Endothelial cell of umbilical vein (primary cell): Measurements from ENCODE around the gene ENAH. TPM values are rescaled to one million over a fixed set of nuclear protein-coding genes. Genes with fewer than 3 reads are reported as not detected.

Source experiments
- BruUV-seq: library from RNA; stranded (reverse); fragments of 400-500 nt; replicated peaks from 2 replicates; lab custom pipeline; 2021; lab: Mats Ljungman, UMichigan
- CTCF ChIA-PET: fragments of 300-600, 350-600 bp; sonication (Branson Sonifier 250); formaldehyde crosslinking; loops from one replicate; lab custom pipeline; 2021; ENCODE audit warnings: antibody characterized with exemption, inconsistent platforms; lab: Charles Lee
- POLR2A ChIA-PET: fragments of 300-600, 350-600 bp; sonication (Branson Sonifier 250); formaldehyde crosslinking; loops from one replicate; lab custom pipeline; 2021; ENCODE audit warnings: antibody characterized with exemption, inconsistent platforms; lab: Charles Lee
- DNase-seq: peaks from one replicate; pipeline ENCODE4 v3.0.0-alpha.2; 2011; ENCODE audit warnings: low read depth, low spot score
- FAIRE-seq: peaks from 2 replicates; lab custom pipeline; 2011; peaks lifted over from hg19 to GRCh38; lab: Jason Lieb, UNC
- H2AFZ ChIP-seq: 2 replicates; pipeline ENCODE4 v1.6.0; 2012; ENCODE audit warnings: low read depth, low read length, control low read depth, inconsistent platforms
- H3K27ac ChIP-seq: 2 replicates; pipeline ENCODE4 v1.5.1; 2011; ENCODE audit warnings: low read depth, mild to moderate bottlenecking, control low read depth, low read length, moderate library complexity; ENCODE audit not compliant: insufficient read depth
- H3K27me3 ChIP-seq, 2 experiments: 2 replicates each; pipeline versions ENCODE4 v1.6.0 to v1.6.1; 2011; ENCODE audit warnings: low read length in 2 of 2, mixed read lengths in 1 of 2; ENCODE audit not compliant: control insufficient read depth in 2 of 2, insufficient read depth in 2 of 2
- H3K36me3 ChIP-seq, 2 experiments: 2 replicates in 1 of 2; 3 replicates in 1 of 2; pipeline ENCODE4 v1.5.1; 2011; ENCODE audit warnings: low read length in 2 of 2, mild to moderate bottlenecking in 1 of 2, moderate library complexity in 1 of 2; ENCODE audit not compliant: control insufficient read depth in 2 of 2, insufficient read depth in 2 of 2; ENCODE audit errors: extremely low read depth in 1 of 2
- H3K4me1 ChIP-seq: 3 replicates; pipeline ENCODE4 v1.5.1; 2011; ENCODE audit warnings: mild to moderate bottlenecking, low read length; ENCODE audit not compliant: control insufficient read depth, insufficient read depth; ENCODE audit errors: extremely low read depth
- H3K4me2 ChIP-seq: 2 replicates; pipeline ENCODE4 v1.6.1; 2011; ENCODE audit warnings: low read length, control low read depth, mixed read lengths; ENCODE audit not compliant: insufficient read depth
- H3K4me3 ChIP-seq, 3 experiments: fragments of 200-600 bp in 1 of 3; sonication (generic), shearing (Covaris generic) in 1 of 3; replicated peaks in 1 of 3; 2 replicates each; pipeline ENCODE4 v1.5.1; 2011 to 2016; ENCODE audit warnings: control low read depth in 3 of 3, low read length in 3 of 3, mild to moderate bottlenecking in 2 of 3, inconsistent platforms in 1 of 3, low read depth in 1 of 3, moderate library complexity in 1 of 3; ENCODE audit not compliant: insufficient read depth in 1 of 3
- H3K79me2 ChIP-seq: 2 replicates; pipeline ENCODE4 v1.6.0; 2012; ENCODE audit warnings: low read length, inconsistent platforms; ENCODE audit not compliant: control insufficient read depth, insufficient read depth
- H3K9ac ChIP-seq: replicated peaks from 2 replicates; pipeline ENCODE3; 2011; ENCODE audit warnings: low read length, control low read depth; ENCODE audit not compliant: insufficient read depth; ENCODE audit errors: extremely low read depth
- H3K9me1 ChIP-seq: replicated peaks from 3 replicates; pipeline ENCODE4 v1.6.0; 2011; ENCODE audit warnings: mild to moderate bottlenecking, low read length; ENCODE audit not compliant: control insufficient read depth, insufficient read depth; ENCODE audit errors: extremely low read depth
- H3K9me3 ChIP-seq: replicated peaks from 2 replicates; pipeline ENCODE4 v1.5.1; 2012; ENCODE audit warnings: low read length, inconsistent platforms; ENCODE audit not compliant: control insufficient read depth, insufficient read depth
- H4K20me1 ChIP-seq: replicated peaks from 2 replicates; pipeline ENCODE3; 2011; ENCODE audit warnings: mild to moderate bottlenecking, low read length; ENCODE audit not compliant: control insufficient read depth, insufficient read depth; ENCODE audit errors: extremely low read depth
- EZH2 ChIP-seq: IDR thresholded peaks from 2 replicates; pipeline ENCODE4 v1.6.1; 2012; ENCODE audit warnings: borderline replicate concordance, low read depth, mild to moderate bottlenecking, moderate library complexity, low read length, inconsistent platforms; ENCODE audit not compliant: severe bottlenecking
- FOS ChIP-seq: IDR thresholded peaks from 2 replicates; pipeline ENCODE4 v1.6.1; 2011; ENCODE audit warnings: mild to moderate bottlenecking, low read length, moderate library complexity, borderline replicate concordance; ENCODE audit not compliant: insufficient read depth
- JUN ChIP-seq: IDR thresholded peaks from 2 replicates; pipeline ENCODE4 v1.6.1; 2011; ENCODE audit warnings: borderline replicate concordance, low read depth; ENCODE audit not compliant: insufficient read length, insufficient read depth
- MYC ChIP-seq: IDR thresholded peaks from one replicate; pipeline ENCODE4 v1.6.1; 2011; ENCODE audit warnings: mild to moderate bottlenecking, low read depth, low read length
- POLR2A ChIP-seq: IDR thresholded peaks from 2 replicates; pipeline ENCODE4 v1.6.1; 2012; ENCODE audit warnings: low read depth, mild to moderate bottlenecking, control low read depth, low read length
- dilution Hi-C: fragments of 300-500 bp; cut with MboI; formaldehyde crosslinking; loops from one replicate; pipeline ENCODE4 v1.15.0; 2019; ENCODE audit warnings: low sequenced_read_pairs; ENCODE audit not compliant: extremely low pct_ligation_motif_present
- intact Hi-C: fragments of 100-400 bp; cut with micrococcal nuclease; formaldehyde crosslinking; loops from one replicate; pipeline ENCODE4 v1.10.0; 2022
- polyA plus RNA-seq, 4 experiments: library from polyadenylated mRNA; depleted of rRNA in 3 of 4; stranded (reverse) in 3 of 4; unstranded in 1 of 4; fragments of >200 nt; gene quantifications; 2 replicates each; pipeline versions ENCODE4 v1.2.1 to v1.2.3, GENCODE V29; 2011 to 2012; ENCODE audit warnings: missing spikeins in 1 of 4
- total RNA-seq: library from RNA; stranded (reverse); gene quantifications from 2 replicates; pipeline ENCODE4 v1.2.3, GENCODE V29; 2021

ENAH gene
- total and polyA plus RNA-seq, 2 donors (not counting 3 experiments of a cell fraction or from before 2014, with no cell fraction given) = 19.9 to 95.6 TPM

GRCh38 chr1:225493591-225494246 is 159.2 kb downstream of the ENAH start:
- H4K20me1 ChIP-seq = no peaks in the 10 kb centered on the region
- H3K79me2 ChIP-seq = no peaks in the 10 kb centered on the region
- H3K9ac ChIP-seq = no peak overlapping the region
- H3K4me1 ChIP-seq = peaks cover 1% of the 10 kb centered on the region
- no peak overlapping the region for H3K4me2 ChIP-seq
- no peak overlapping the region for H3K4me3 ChIP-seq
- no peaks in the 10 kb centered on the region for H3K9me3 ChIP-seq
- DNase-seq (no peak), FAIRE-seq (no peak)
- BruUV-seq = no TSS peak
- intact Hi-C loops (no loop called here), dilution Hi-C loops (no loop called here)
- no peak for TF ChIP-seq FOS
- TF ChIP-seq POLR2A = no peak
- no peak for TF ChIP-seq JUN
- POLR2A ChIA-PET = interaction anchor here (0.7 kb wide), 1 partner anchor 11 kb away, joined by 8 read pairs; no protein-coding TSS in a partner anchor
- H2AFZ ChIP-seq = no peak overlapping the region
- H3K27me3 ChIP-seq = no peaks in the 10 kb centered on the region
- H3K36me3 ChIP-seq = peaks cover 3 to 4% of the 10 kb centered on the region in 2 experiments
- no peak overlapping the region for H3K27ac ChIP-seq
- CTCF ChIA-PET = interaction anchor here (1.0 to 1.7 kb wide), 6 partner anchors 9 to 279 kb away, joined by 3 to 7 read pairs (median 4); no protein-coding TSS in a partner anchor
- H3K9me1 ChIP-seq = no peaks in the 10 kb centered on the region

- Histone ChIP-seq H3K27ac (no peak overlapping the region), H3K79me2 (no peaks in the 10 kb centered on the region), H3K9me1 (no peaks in the 10 kb centered on the region), H3K36me3 (no peaks in the 10 kb centered on the region), H3K9ac (no peak overlapping the region), H4K20me1 (no peaks in the 10 kb centered on the region), H3K4me1 (no peaks in the 10 kb centered on the region), H3K9me3 (no peaks in the 10 kb centered on the region), H3K4me3 (no peak overlapping the region), H3K4me2 (no peak overlapping the region), H3K27me3 (no peaks in the 10 kb centered on the region), H2AFZ (no peak overlapping the region)
- DNase-seq (no peak), FAIRE-seq (no peak)
- dilution Hi-C loops = no loop called here
- no TSS peak for BruUV-seq
- intact Hi-C loops = no loop called here
- TF ChIP-seq EZH2 (no peak), MYC (no peak)
- ChIA-PET POLR2A (no interaction called here), CTCF (interaction anchor here (0.8 to 6.1 kb wide), 2 partner anchors 14 to 487 kb away, joined by 3 to 23 read pairs; no protein-coding TSS in a partner anchor)
Observed at GRCh38 chr1:225488676-225489075, 164.2 kb downstream of the ENAH start.
